CD4-positive, alpha-beta T cell treated with Interleukin-12 subunit alpha and Interleukin-12 subunit beta, for 1 hour (primary cell): ENCODE data around the gene AQR.
"Not testable (repeated sequence)": the region's sequence is repeated elsewhere in the genome, so short reads cannot be mapped to it uniquely, and the experiment has no call there.

ENCODE experiments used
- DNase-seq: peaks from one replicate; pipeline ENCODE4 v3.0.0-alpha.2; 2020

The AQR gene

DNA sequence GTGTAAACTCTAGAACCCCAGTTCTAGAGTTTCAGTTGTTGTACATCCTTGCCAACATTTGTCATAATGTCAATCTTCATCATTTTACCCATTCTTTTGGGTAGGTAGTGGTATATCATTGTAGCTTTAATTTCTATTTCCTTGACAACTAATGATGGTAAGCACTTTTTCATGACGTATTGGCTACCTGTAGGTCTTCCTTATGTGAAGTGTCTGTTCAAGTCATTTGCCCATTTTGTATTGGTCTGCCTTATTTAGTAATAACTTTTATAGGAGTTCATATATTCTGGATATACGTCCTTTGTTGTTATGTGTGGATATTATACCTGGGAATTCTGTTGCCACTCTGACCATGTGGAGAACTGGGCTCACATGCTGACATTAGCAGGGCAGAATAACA lies 100.4 kb downstream of the AQR start:
- DNase-seq = no peak

DNA sequence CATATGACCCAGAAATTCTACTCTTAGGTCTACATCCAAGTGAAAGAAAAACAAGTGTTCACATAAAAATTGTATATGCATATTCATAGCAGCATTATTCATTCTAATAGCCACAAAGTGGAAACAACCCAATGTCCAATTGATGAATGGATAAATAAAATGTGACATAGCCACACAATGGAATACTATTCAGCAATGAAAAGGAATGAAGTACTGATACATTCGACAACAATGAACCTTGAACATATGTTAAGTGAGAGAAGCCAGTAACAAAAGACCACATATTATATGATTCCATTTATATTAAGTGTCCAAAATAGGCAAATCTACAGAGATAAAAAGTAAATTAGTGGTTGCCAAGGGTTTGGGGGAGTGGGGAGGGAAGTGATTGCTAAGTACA lies 104.0 kb downstream of the AQR start:
- DNase-seq = no peak

DNA sequence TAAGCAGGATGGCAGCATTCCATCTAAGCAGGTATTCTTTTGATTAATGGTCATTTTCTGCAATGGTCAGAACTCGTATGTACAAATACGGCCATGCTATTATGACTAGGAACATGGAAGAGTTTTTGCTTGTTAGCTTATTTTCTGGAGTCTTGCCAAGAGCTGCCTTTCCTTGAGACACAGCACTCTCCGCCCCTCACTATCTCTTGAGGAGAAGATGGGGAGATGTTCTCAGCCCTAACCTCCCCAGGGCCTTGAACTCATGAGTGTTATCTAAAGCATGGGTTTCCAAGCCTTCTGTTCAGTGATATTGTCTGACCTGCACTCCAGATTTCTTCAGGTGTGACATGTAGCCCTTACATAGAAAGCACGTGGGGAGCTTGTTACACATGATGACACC lies 108.3 kb downstream of the AQR start:
- DNase-seq = no peak

DNA sequence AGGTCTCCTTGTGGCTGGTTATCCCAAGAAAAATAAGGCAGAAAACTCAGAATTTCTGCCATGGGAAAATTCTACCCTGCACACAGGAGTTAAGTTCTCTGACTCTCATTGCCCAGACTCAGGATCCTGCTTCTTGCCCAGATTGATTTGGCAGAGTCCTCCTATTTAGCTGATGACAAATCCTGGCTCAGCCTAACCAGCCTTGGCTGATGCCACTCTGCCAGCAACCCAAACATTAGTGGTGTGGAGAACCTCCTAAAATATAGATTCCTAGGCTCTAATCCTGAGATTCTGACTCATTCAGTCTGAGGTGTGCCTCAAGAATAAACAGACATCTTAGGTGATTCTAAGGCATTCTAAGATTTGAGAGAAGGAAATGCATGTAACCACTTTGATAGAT lies 113.6 kb downstream of the AQR start:
- no peak for DNase-seq

DNA sequence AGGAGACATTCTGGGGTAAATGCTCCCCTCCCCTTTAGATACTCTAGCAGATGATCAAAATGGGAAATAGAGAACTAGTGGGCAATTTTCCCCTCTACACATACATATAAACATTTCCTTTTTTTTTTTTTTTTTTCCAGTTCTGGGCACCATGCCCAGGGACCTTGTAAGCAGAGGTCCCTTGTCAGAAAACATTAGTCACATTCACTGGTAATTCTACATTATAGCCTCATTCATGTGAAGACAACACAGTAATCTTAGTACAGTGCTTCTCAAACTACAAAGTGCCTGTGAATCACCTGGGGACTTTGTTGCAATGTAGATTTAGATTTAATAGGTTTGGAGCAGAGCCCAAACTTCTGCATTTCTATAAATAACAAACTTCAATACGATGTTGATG lies 114.1 kb downstream of the AQR start:
- DNase-seq = no peak

DNA sequence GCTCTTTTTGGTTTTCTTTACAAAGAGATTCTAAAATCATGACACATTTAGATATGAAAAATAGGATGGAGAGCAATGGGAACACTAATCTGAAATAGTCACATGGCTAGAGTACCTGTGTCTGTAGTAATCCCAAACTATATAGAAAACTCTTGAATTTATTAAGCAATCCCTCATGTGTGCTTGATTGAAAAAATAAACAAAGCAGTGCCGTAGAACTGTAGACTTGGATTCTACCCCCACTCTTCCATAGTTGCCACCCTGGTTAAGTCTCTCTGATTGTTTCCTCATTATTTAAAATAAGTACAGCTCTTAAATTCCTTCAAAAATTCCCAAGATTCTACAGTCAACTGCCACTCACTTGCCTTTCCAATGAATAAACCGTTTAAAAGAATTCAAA lies 115.3 kb downstream of the AQR start:
- DNase-seq = no peak

DNA sequence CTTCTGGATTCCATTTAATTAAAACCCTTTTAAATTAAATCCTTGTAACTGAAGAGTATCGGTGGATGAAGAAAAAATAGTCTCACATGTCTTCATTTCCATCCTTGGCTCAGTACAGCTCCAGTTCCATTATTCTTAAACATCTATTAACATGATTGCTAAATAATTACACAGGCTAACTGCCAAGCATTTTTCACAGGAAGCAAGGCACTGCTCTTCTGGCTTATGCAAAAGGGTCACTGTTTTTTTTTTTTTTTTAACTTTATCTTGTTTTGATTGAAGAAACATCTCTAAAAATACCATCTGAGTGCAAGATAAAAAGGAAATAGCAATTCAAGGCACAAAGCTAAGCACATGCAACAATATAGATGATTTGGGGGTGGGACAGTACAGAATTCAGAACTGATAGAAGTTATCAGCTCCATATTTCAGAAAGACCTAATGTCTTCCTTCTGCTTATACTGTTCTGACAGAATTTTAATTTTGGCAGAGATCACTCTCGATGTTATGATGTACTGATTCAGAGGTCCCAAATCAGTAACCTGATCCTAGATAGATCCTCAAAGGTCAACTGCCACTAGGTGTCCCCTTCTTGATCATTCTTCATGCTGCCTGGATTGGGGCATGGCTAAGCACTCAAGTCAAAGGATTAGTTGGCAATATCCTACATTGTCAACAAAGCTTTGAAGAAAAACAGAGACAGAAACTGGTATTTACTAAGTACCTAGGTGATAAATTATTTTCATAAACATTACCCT lies 116.4 kb downstream of the AQR start:
- no peak for DNase-seq

DNA sequence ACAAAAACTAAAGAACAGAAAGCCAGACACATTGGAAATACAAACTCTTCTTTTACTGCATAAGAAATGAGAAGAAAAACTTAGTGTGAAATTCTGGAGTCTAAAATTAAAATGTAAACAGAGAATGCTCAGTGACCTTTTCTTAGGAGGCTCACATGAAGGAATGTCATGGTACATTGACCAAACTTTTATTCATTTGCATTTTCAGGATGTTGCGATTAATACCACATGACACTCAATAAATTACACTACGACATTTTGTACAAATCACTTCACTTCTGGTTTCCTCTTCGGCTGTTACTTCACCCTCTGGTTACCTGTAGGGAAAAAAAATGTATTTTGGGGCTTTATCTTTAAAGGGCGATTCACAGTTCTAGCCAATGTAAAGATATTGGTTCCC lies 117.8 kb downstream of the AQR start:
- no peak for DNase-seq

DNA sequence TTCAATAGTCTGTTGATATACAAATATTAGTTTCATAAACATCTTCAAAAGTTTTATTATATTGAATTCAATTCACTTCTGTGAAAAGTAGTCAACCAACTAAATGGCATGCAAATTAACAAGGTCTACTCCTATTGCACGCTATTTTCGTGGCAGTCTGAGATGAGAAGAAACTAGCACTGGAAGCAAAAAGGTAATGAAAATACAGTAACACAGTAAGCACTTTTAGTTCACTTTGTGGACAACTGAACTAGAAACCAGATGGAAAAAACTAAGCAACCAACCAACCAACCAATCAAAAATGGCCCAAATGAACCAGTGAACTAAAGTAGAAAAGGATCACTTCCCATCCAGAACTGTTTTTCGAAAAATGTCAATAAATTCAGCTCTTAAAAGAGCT lies 118.5 kb downstream of the AQR start:
- no peak for DNase-seq

DNA sequence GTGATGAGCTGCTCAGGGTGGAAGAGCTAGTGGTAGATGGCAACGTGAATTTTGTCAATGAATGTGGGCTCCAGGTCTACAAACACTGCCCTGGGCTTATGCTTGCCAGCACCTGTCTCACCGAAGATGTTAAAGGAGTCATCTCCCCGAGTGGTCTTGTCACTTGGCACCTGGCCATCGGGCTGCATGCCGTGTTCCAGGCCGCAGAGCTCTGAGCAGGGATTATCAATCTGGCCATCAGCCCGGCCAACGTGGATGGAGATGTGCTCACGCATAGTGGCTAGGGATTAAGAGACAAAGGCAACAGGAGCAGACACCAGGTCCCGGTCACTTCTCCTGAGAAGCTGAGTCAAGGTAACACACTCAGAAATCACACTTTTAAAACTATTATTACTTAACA lies 119.4 kb downstream of the AQR start:
- DNase-seq = no peak

DNA sequence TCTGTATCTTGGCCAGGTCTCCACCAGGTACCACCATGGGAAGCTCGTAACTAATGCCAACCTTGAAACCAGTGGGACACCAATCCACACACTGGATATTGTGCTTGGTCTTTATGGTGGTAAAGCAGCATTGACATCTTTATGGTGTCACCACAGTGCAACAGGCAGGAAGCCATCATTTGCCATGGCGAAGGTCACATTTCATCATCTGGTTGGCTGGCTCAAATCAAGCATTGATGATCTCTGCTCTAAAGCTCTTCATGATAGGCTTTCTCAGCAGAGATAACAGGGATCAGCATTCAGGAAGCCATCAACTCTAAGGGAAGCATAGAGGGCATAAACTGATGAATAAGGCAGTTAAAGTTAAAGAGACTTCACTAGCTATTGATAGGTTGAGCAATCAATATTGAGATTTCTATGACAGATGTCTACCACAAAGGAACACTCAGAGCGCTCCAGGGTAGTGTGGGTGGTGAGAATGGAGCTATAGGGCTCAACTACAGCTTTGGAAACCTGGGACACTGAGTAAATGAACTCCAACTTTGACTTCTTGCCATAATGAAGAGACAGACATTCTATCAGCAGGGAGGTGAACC lies 120.1 kb downstream of the AQR start:
- no peak for DNase-seq

DNA sequence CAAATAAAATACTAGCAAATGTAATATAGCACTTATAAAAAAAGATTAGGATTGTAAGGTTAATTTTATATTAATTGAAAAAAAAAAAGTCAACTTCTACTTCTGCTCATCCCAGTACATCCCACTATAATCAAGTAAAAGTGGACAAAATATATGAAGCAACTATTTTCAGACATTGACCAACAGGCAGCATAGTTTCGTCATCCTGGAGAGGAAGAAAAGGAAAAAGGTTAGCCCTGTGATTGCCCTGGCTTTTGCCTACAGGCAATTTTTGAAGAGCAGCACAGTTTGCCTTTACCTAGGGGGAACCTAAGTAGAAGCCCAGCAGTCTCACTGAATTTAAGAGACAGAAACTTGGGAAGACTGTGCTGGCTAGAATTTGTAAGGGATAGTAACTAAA lies 121.9 kb downstream of the AQR start:
- DNase-seq = no peak

DNA sequence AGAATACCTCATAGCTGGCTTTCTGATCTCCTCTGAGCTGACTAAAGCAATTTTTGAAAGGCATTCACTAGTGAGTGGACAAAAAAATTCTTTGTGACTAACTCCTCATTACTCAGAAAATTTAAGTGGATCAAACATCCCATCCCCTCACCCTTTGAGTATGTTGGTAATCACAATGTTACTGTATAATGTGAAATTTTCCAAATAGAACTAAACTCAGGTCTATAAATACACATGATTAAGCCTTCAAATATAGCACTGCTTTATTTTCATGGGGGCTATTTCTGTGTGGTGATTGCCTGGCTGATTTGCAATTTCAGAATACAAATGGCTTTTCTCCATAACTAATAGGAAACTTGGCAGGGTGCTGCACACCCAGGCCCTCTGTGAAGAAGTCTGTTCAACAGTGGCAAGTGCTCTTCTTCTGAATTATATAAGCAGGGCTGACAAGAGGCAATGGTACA lies 128.2 kb downstream of the AQR start:
- no peak for DNase-seq

DNA sequence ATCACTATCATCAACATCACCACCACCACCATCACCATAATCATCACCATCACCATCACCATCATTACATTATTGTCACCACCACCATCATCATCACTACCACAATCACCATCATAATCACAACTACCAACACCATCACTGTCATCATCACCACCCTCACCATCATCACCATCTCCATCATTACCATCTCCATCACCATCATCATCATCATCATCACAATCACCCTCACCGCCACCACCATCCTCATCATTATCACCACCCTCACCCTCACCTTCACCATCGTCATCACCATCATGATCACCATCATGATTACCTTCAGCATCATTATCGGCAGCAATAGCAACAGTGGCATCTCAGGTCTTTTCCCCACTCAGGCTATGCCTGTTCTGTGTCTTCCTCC lies 131.3 kb downstream of the AQR start:
- DNase-seq = no peak

DNA sequence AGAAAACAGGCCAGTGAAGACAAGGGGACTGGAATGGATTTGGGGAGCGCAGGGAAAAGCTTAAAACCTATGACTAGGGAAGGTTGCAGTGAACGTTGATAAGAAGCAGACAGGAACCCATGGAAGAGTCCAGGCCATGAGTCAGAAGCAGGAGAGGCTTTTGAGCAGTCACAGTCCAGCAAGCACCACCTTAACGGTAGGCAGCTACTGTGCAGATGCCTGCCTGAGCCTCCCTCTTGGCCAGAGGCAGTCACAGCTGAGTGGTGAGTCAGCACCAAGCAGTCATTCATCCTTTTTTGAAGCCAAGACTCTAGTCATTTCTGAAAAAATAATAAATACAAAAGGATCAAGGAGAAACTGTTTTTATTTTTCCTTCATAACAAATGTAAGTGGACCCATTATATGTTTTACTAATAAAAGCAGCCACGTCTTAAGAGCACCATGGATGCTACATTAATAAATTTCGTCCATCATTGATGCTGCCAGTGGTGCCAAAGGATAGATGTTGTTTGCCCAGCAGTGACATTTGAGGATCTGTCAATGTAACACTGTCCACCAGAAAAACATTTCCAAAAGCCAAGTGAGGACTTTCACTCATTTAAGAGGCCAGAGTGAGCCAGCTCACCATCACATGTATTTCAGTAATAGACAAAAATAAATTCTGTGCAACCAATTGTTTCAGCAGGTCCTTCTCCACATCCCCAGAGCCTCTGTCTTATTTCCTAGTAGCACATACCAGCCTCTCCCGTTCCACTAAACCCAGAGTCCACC lies 132.1 kb downstream of the AQR start:
- no peak for DNase-seq

DNA sequence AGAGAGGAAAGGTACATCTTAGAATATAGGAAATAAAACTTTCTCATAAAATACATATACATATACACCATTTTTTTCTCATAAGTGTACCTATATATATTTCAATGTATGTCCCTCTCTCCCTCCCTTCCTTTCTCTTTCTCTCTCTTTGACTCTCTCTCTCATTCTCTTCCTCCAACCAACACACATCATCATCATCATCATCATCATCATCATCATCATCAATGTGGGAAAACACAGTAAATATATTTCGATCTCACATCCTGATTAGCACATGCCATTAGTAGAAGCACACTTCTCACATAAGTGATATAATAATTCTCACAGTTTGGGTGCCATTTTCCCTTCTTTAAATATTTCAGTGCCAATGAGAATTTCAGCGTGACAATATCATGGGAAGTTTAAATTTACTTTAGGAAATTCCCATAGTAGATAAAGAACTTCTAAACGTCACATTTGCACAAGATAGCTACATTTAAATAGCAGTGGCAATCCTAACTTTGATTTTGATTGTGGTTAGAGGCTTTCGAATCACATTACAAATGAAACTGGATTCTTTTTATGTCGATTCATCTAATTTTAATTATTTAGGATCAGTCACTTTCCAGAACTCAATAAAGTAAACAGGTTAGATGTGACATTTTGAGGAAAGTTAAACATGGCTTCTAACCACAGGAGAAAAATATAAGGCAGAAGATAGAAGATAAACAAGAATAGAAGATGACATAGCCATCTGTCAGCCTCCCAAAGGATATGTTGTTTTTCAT lies 141.2 kb downstream of the AQR start:
- DNase-seq = no peak

DNA sequence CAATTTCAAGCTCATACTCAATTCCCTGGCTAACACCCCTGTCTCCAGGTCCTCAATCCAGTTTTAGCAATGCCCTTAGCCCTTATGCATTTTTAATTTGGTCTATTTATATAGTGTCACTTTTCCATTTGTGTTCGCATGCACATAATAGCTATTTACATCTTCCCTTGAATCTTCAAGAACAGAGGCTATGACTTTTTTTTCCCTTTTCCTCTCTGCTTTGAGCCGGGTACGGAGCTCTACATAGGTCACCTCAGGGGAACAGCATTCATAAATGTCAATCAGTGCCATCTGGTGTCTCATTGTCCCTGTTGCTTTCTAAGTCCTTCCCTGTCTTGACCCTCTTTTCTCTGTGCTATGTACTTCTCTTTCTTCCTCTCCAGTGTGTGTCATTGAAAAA lies 147.7 kb downstream of the AQR start:
- DNase-seq = no peak

DNA sequence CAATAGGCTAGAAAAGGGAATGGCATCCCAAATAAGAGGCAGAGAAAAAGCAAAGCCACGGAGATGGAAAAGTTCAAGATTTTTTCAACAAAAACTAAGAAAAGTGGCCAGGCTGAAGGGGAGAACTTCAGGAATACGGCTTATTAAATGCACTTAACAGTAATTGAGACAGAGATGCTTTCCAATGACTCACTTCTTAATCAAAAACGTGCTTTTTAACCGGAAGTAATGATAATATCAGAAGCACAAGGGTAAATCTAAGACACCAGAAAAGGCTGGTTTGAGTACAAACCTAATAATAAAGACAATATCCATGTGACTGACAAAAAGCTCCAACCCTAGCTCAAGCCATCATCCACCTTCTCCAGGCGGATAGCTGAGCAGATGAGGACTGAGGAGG lies 149.4 kb downstream of the AQR start:
- DNase-seq = no peak

DNA sequence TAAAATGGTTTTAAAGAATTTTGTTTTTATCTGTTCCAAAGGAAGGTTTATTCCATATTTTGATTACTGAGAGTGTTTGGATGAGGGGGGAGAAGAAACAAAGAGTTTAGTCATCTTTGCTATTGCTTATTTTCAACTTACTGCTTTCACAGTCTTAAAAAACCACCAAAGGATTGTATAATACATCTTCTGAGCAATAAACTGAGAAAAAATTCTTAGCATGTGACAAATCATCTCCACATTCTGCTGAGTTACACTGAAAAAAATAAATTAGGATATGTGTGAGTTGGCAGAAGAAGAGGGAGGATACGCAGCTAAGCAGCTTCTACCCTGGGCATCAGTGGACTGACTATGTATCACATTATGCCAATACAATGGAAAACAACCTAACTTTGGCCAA lies 151.0 kb downstream of the AQR start:
- DNase-seq = no peak

DNA sequence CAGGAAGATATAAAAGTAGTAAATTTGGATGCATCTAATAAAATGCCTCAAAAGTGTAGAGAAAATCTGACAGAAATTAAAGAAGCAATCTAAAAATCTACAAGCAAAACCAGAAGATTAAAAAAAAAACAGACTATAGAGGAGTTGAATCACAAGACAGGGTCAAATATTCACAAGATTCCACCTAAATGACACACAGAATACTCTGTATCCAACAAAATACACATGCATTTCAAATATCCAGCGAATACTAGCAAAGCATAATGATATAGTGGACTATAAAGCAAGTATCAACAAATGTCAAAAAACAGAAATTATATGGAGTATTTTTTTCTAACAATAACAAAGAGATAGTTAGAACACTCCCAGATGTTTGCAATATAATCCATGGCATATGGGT lies 153.7 kb downstream of the AQR start:
- no peak for DNase-seq

DNA sequence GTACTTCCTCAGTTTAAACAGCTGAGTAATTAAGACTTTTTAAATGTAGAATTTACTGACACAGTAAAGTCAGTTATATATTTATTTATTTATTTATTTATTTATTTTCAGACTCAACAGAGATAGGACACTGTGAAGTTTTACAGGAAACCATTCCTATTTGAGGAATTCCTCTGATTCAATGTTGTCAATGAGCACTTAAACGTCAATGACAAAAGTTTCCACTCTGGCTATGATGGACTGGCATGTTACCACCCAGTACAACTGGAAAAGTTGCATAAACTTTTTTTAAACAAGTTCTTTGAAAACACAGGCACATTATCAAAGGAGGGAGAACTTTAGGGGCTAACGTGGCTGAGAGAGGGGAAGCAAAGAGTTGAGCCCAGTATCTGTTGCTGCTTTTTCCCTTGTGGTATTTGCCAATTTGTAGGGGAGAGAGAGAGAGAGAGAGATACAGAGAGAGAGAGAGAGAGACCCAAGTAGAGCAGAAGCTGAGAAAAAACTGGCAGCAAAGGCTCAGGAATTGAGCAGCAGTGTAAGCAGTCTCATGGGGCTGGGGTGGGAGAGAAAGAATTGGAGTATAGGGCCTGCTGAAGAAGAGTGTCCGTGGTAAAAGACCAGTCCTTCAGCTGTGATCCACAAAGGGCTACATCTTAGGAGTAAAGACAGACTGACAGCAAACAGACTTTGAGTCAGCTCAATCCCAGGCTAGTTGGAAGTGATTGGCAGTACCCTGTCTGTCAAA lies 155.9 kb downstream of the AQR start:
- no peak for DNase-seq

DNA sequence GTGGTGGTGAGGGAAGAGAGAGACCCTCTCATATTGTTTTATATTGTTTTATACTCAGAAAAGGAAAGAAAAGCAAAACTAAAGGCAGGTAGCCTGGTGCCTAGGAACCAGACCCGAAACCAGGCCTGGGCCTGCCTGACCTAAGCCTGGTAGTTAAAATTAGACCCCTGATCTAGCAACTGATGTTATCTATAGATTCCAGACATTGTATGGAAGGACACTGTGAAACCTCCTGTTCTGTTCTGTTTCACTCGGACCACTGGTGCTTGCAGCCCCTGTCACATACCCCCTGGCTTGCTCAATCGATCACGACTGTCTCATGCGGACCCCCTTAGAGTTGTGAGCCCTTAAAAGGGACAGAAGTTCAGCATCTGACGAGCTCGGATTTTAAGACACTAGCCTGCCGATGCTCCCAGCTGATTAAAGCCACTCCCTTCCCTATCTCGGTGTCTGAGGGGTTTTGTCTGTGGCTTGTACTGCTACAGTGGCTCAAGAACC lies 156.6 kb downstream of the AQR start:
- not testable (repeated sequence) for DNase-seq

DNA sequence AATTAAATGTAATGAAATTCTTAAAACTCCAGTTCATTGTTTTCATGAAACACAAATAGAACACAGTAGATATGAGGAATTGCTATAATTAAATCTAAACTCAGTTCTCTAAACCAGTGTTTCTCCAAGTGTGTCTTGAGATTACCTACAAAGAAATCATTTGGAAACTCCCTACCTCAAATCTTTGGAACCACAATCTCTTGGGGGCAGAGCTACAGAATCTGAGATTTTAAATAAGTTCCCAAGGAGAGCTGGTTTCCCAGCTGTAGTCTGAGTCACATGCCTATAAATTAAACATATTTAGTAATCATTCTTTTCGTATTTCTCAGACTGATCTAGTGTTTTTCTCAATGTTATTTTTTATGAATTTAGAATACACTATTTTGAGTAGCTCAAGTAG lies 157.2 kb downstream of the AQR start:
- no peak for DNase-seq
